Activated T-helper 1 cell treated with anti-CD3 and anti-CD28 coated beads, Interleukin-12 subunit alpha, Interleukin-12 subunit beta, Interleukin-2, Interleukin-4 antibody, amounts not matched to agents 30 ng/mL and 10 ng/mL and 1 ng/mL, durations not matched to agents 14 hours and 24 hours and 36 hours (primary cell): ENCODE measurements around the gene ARHGAP31. TPM values are rescaled to one million over a fixed set of nuclear protein-coding genes. Genes with fewer than 3 reads are reported as not detected.
"Not testable (repeated sequence)": the region's sequence is repeated elsewhere in the genome, so short reads cannot be mapped to it uniquely, and the experiment has no call there.

Experiments
- DNase-seq: peaks from one replicate; pipeline ENCODE4 v3.0.0; 2021; ENCODE audit warnings: low spot score
- H3K27ac Mint-ChIP-seq: one replicate; pipeline ENCODE4 v1.8.0; 2021; ENCODE audit warnings: mild to moderate bottlenecking, mixed read lengths
- H3K27me3 Mint-ChIP-seq: one replicate; pipeline ENCODE4 v1.8.0; 2022; ENCODE audit warnings: mild to moderate bottlenecking, moderate library complexity, mixed read lengths; ENCODE audit not compliant: insufficient read depth
- H3K36me3 Mint-ChIP-seq: one replicate; pipeline ENCODE4 v1.8.0; 2021; ENCODE audit warnings: low read depth, mixed read lengths
- H3K4me1 Mint-ChIP-seq: one replicate; pipeline ENCODE4 v1.8.0; 2021; ENCODE audit warnings: low read depth, mixed read lengths
- H3K4me3 Mint-ChIP-seq: one replicate; pipeline ENCODE4 v1.8.0; 2021; ENCODE audit warnings: mild to moderate bottlenecking, moderate library complexity, mixed read lengths
- H3K9me3 Mint-ChIP-seq: one replicate; pipeline ENCODE4 v1.8.0; 2021; ENCODE audit warnings: mixed read lengths
- intact Hi-C: fragments of 100-400 bp; cut with micrococcal nuclease; formaldehyde crosslinking; loops from one replicate; pipeline ENCODE4 v1.15.1; 2024
- total RNA-seq: library from RNA; stranded (reverse); gene quantifications from 2 replicates; pipeline ENCODE4 v1.2.3, GENCODE V29; 2022

The ARHGAP31 gene
- total RNA-seq, 1 donor from 2014 or later = 8.0 TPM

GRCh38 chr3:119314821-119315220 is 20.6 kb downstream of the ARHGAP31 start:
- intact Hi-C loops = no loop called here
- H3K27ac Mint-ChIP-seq = no peak overlapping the region
- H3K4me1 Mint-ChIP-seq = peaks cover 26% of the 10 kb centered on the region
- H3K4me3 Mint-ChIP-seq = no peak overlapping the region
- H3K9me3 Mint-ChIP-seq = no peaks in the 10 kb centered on the region
- DNase-seq = no peak
- H3K27me3 Mint-ChIP-seq = peaks cover 33% of the 10 kb centered on the region
- peaks cover 15% of the 10 kb centered on the region for H3K36me3 Mint-ChIP-seq

- H3K27me3 Mint-ChIP-seq = peaks cover 37% of the 10 kb centered on the region
- no peak for DNase-seq
- no peak overlapping the region for H3K27ac Mint-ChIP-seq
- H3K9me3 Mint-ChIP-seq = no peaks in the 10 kb centered on the region
- peaks cover 35% of the 10 kb centered on the region for H3K4me1 Mint-ChIP-seq
- H3K36me3 Mint-ChIP-seq = peaks cover 18% of the 10 kb centered on the region
- intact Hi-C loops = no loop called here
- H3K4me3 Mint-ChIP-seq = no peak overlapping the region
Measured at GRCh38 chr3:119315600-119316312, 21.6 kb downstream of the ARHGAP31 start.

GRCh38 chr3:119316313-119316670 is 22.1 kb downstream of the ARHGAP31 start:
- Mint-ChIP-seq H3K9me3 (no peaks in the 10 kb centered on the region), H3K4me3 (no peak overlapping the region), H3K36me3 (peaks cover 17% of the 10 kb centered on the region), H3K27ac (no peak overlapping the region), H3K27me3 (peaks cover 34% of the 10 kb centered on the region), H3K4me1 (peaks cover 34% of the 10 kb centered on the region)
- DNase-seq = no peak
- intact Hi-C loops = no loop called here

- Mint-ChIP-seq H3K4me3 (no peak overlapping the region), H3K36me3 (peaks cover 12% of the 10 kb centered on the region), H3K27ac (no peak overlapping the region), H3K27me3 (peaks cover 29% of the 10 kb centered on the region), H3K9me3 (no peaks in the 10 kb centered on the region), H3K4me1 (peaks cover 40% of the 10 kb centered on the region)
- intact Hi-C loops = no loop called here
- DNase-seq = no peak
Measured at GRCh38 chr3:119318876-119319275, 24.7 kb downstream of the ARHGAP31 start.

GRCh38 chr3:119319311-119319710 is 25.1 kb downstream of the ARHGAP31 start:
- peaks cover 43% of the 10 kb centered on the region for H3K4me1 Mint-ChIP-seq
- H3K4me3 Mint-ChIP-seq = no peak overlapping the region
- no peak overlapping the region for H3K27ac Mint-ChIP-seq
- DNase-seq = no peak
- no peaks in the 10 kb centered on the region for H3K9me3 Mint-ChIP-seq
- intact Hi-C loops = no loop called here
- H3K36me3 Mint-ChIP-seq = peaks cover 8% of the 10 kb centered on the region
- H3K27me3 Mint-ChIP-seq = peaks cover 28% of the 10 kb centered on the region

- H3K4me1 Mint-ChIP-seq = peaks cover 50% of the 10 kb centered on the region
- not testable (repeated sequence) for DNase-seq, H3K4me3 Mint-ChIP-seq, H3K27ac Mint-ChIP-seq, H3K9me3 Mint-ChIP-seq, H3K36me3 Mint-ChIP-seq
- H3K27me3 Mint-ChIP-seq = peaks cover 28% of the 10 kb centered on the region
- intact Hi-C loops = loop anchor here (5.0 to 10.0 kb wide), 3 partner anchors 43 to 1422 kb away; partner anchors contain the start of genes GSK3B, GTF2E1 and RABL3
Measured at GRCh38 chr3:119320785-119321184, 26.6 kb downstream of the ARHGAP31 start.

GRCh38 chr3:119322021-119322834 is 28.0 kb downstream of the ARHGAP31 start:
- peaks cover 28% of the 10 kb centered on the region for H3K27me3 Mint-ChIP-seq
- peaks cover 8% of the 10 kb centered on the region for H3K36me3 Mint-ChIP-seq
- H3K4me3 Mint-ChIP-seq = peak overlapping the region; percentile 76
- intact Hi-C loops = loop anchor here (2.0 to 10.0 kb wide), 5 partner anchors 45 to 1420 kb away; partner anchors contain the start of genes B4GALT4, GSK3B, GTF2E1 and LRRC58
- no peaks in the 10 kb centered on the region for H3K9me3 Mint-ChIP-seq
- H3K4me1 Mint-ChIP-seq = peaks cover 55% of the 10 kb centered on the region
- peak; percentile 1 for DNase-seq
- peak overlapping the region; percentile 70 for H3K27ac Mint-ChIP-seq

- peaks cover 27% of the 10 kb centered on the region for H3K27me3 Mint-ChIP-seq
- peaks cover 52% of the 10 kb centered on the region for H3K4me1 Mint-ChIP-seq
- H3K4me3 Mint-ChIP-seq = peak overlapping the region; percentile 80
- peak overlapping the region; percentile 92 for H3K27ac Mint-ChIP-seq
- peak; percentile 92 for DNase-seq
- H3K9me3 Mint-ChIP-seq = no peaks in the 10 kb centered on the region
- peaks cover 6% of the 10 kb centered on the region for H3K36me3 Mint-ChIP-seq
- intact Hi-C loops = loop anchor here (1.0 to 10.0 kb wide), 14 partner anchors 29 to 1419 kb away; partner anchors contain the start of genes ARHGAP31, B4GALT4, COX17 and GSK3B
Measured at GRCh38 chr3:119322835-119323722, 28.9 kb downstream of the ARHGAP31 start.

GRCh38 chr3:119323723-119324085 is 29.5 kb downstream of the ARHGAP31 start:
- Mint-ChIP-seq H3K27ac (peak overlapping the region; percentile 92), H3K27me3 (peaks cover 32% of the 10 kb centered on the region), H3K9me3 (no peaks in the 10 kb centered on the region), H3K36me3 (peaks cover 6% of the 10 kb centered on the region), H3K4me1 (peaks cover 52% of the 10 kb centered on the region), H3K4me3 (peak overlapping the region; percentile 80)
- DNase-seq = no peak
- intact Hi-C loops = loop anchor here (1.0 to 10.0 kb wide), 14 partner anchors 29 to 1419 kb away; partner anchors contain the start of genes ARHGAP31, B4GALT4, COX17 and GSK3B

GRCh38 chr3:119324899-119325298 is 30.7 kb downstream of the ARHGAP31 start:
- Mint-ChIP-seq H3K36me3 (peaks cover 6% of the 10 kb centered on the region), H3K4me1 (peaks cover 50% of the 10 kb centered on the region), H3K9me3 (no peaks in the 10 kb centered on the region), H3K27me3 (peaks cover 39% of the 10 kb centered on the region), H3K4me3 (no peak overlapping the region), H3K27ac (no peak overlapping the region)
- intact Hi-C loops = loop anchor here (5.0 to 10.0 kb wide), 3 partner anchors 48 to 1417 kb away; partner anchors contain the start of genes GSK3B, GTF2E1 and RABL3
- DNase-seq = no peak

GRCh38 chr3:119326976-119327375 is 32.8 kb downstream of the ARHGAP31 start:
- H3K36me3 Mint-ChIP-seq = peaks cover 3% of the 10 kb centered on the region
- no peak overlapping the region for H3K4me3 Mint-ChIP-seq
- H3K27me3 Mint-ChIP-seq = peaks cover 40% of the 10 kb centered on the region
- peaks cover 34% of the 10 kb centered on the region for H3K4me1 Mint-ChIP-seq
- H3K9me3 Mint-ChIP-seq = no peaks in the 10 kb centered on the region
- no peak for DNase-seq
- no peak overlapping the region for H3K27ac Mint-ChIP-seq
- intact Hi-C loops = loop anchor here (10.0 kb wide), 1 partner anchor 768 kb away; the partner anchor contains the start of gene GSK3B

GRCh38 chr3:119329551-119329950 is 35.4 kb downstream of the ARHGAP31 start:
- peaks cover 6% of the 10 kb centered on the region for H3K36me3 Mint-ChIP-seq
- no peak for DNase-seq
- peaks cover 45% of the 10 kb centered on the region for H3K27me3 Mint-ChIP-seq
- intact Hi-C loops = loop anchor here (10.0 kb wide), 1 partner anchor 765 kb away; the partner anchor contains the start of gene GSK3B
- H3K4me1 Mint-ChIP-seq = peaks cover 16% of the 10 kb centered on the region
- H3K27ac Mint-ChIP-seq = no peak overlapping the region
- no peak overlapping the region for H3K4me3 Mint-ChIP-seq
- no peaks in the 10 kb centered on the region for H3K9me3 Mint-ChIP-seq
